HG03196 (cell line): Measurements from ENCODE around the gene CYFIP1.
A peak's percentile ranks its signal among the peaks of the same experiment; 100 is the strongest.

Experiments
- ATAC-seq: cut with Tn5 transposase; IDR thresholded peaks from one replicate; pipeline ENCODE4 v1.9.1; 2021; ENCODE audit not compliant: unreplicated experiment

Gene CYFIP1

GRCh38 chr15:22950256-22950990 is 29.7 kb downstream of the CYFIP1 start:
- no peak for ATAC-seq

- ATAC-seq: peak; percentile 54
Measured at GRCh38 chr15:22949074-22949547, 31.1 kb downstream of the CYFIP1 start.

- no peak for ATAC-seq
Measured at GRCh38 chr15:22948056-22948455, 32.1 kb downstream of the CYFIP1 start.

- no peak for ATAC-seq
Measured at GRCh38 chr15:22947101-22948000, 32.8 kb downstream of the CYFIP1 start.

- no peak for ATAC-seq
Measured at GRCh38 chr15:22945071-22945470, 35.1 kb downstream of the CYFIP1 start.

- no peak for ATAC-seq
Measured at GRCh38 chr15:22944651-22945050, 35.5 kb downstream of the CYFIP1 start.

- no peak for ATAC-seq
Measured at GRCh38 chr15:22942877-22943276, 37.3 kb downstream of the CYFIP1 start.

GRCh38 chr15:22942306-22942855 is 37.8 kb downstream of the CYFIP1 start:
- ATAC-seq: no peak

GRCh38 chr15:22941179-22941578 is 39.0 kb downstream of the CYFIP1 start:
- ATAC-seq: no peak

- no peak for ATAC-seq
Measured at GRCh38 chr15:22939652-22940061, 40.5 kb downstream of the CYFIP1 start.

GRCh38 chr15:22939051-22939450 is 41.1 kb downstream of the CYFIP1 start:
- ATAC-seq: no peak

GRCh38 chr15:22936577-22937472 is 43.3 kb downstream of the CYFIP1 start:
- peak; percentile 74 for ATAC-seq

GRCh38 chr15:22933641-22934061 is 46.5 kb downstream of the CYFIP1 start:
- ATAC-seq: no peak

- ATAC-seq: no peak
Measured at GRCh38 chr15:22931784-22932536, 48.2 kb downstream of the CYFIP1 start.

- ATAC-seq: no peak
Measured at GRCh38 chr15:22930782-22931484, 49.2 kb downstream of the CYFIP1 start.

GRCh38 chr15:22927761-22928160 is 52.4 kb downstream of the CYFIP1 start:
- no peak for ATAC-seq

GRCh38 chr15:22925875-22926274 is 54.3 kb downstream of the CYFIP1 start:
- ATAC-seq: no peak

GRCh38 chr15:22922003-22922402 is 58.2 kb downstream of the CYFIP1 start:
- no peak for ATAC-seq

GRCh38 chr15:22919171-22919570 is 61.0 kb downstream of the CYFIP1 start:
- no peak for ATAC-seq
